Duodenal mucosa (tissue), 2 donors: Measurements from ENCODE around the gene DENND1A.

Source experiments
- H3K27ac ChIP-seq: one replicate; pipeline ENCODE4 v1.7.0; 2013; ENCODE audit warnings: low read depth, low read length
- H3K27me3 ChIP-seq, 2 donors: one replicate each; pipeline ENCODE4 v1.7.0; 2013; ENCODE audit warnings: low read length in 2 of 2, control low read depth in 1 of 2; ENCODE audit not compliant: insufficient read depth in 2 of 2, control insufficient read depth in 1 of 2
- H3K36me3 ChIP-seq, 2 donors: one replicate each; pipeline ENCODE4 v1.7.0; 2013; ENCODE audit warnings: low read length in 2 of 2, control low read depth in 1 of 2; ENCODE audit not compliant: insufficient read depth in 2 of 2, control insufficient read depth in 1 of 2
- H3K4me1 ChIP-seq, 2 donors: one replicate each; pipeline ENCODE4 v1.7.0; 2013; ENCODE audit warnings: low read length in 2 of 2, control low read depth in 1 of 2; ENCODE audit not compliant: insufficient read depth in 2 of 2, control insufficient read depth in 1 of 2
- H3K4me3 ChIP-seq, 2 donors: one replicate each; pipeline ENCODE4 v1.7.0; 2013; ENCODE audit warnings: low read length in 2 of 2, low read depth in 1 of 2
- H3K9ac ChIP-seq, 2 donors: one replicate each; pipeline ENCODE4 v1.7.0; 2013; ENCODE audit warnings: low read length in 2 of 2, low read depth in 1 of 2
- H3K9me3 ChIP-seq, 2 donors: one replicate each; pipeline ENCODE4 v1.7.0; 2013; ENCODE audit warnings: low read length in 2 of 2, control low read depth in 1 of 2; ENCODE audit not compliant: control insufficient read depth in 1 of 2

Gene DENND1A

DNA sequence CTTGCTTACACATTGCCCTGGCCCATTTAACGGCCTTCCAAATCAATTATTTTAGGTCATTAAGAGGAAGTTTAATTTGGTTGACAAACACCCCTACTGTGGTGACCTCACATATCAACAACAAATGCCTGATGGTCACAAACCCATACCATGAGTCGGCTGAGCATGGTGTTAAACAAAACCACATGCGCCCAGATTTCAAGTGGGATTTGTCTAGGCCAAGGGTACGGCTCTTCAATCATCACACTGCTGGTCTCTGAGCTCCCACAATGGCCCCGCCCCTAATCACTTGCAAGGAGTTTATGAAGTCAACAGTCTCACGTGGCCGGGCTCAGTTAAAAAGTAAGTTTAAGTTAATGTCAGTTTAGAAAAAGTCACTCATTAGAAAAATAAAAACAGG, 330.1 kb downstream of the DENND1A start:
- no peaks in the 10 kb centered on the region for H3K9me3 ChIP-seq
- no peak overlapping the region for H3K27ac ChIP-seq
- H3K36me3 ChIP-seq: peaks cover 0 to 3% of the 10 kb centered on the region in 2 donors
- no peak overlapping the region for H3K9ac ChIP-seq
- H3K4me3 ChIP-seq: no peak overlapping the region
- no peaks in the 10 kb centered on the region for H3K4me1 ChIP-seq
- no peaks in the 10 kb centered on the region for H3K27me3 ChIP-seq

DNA sequence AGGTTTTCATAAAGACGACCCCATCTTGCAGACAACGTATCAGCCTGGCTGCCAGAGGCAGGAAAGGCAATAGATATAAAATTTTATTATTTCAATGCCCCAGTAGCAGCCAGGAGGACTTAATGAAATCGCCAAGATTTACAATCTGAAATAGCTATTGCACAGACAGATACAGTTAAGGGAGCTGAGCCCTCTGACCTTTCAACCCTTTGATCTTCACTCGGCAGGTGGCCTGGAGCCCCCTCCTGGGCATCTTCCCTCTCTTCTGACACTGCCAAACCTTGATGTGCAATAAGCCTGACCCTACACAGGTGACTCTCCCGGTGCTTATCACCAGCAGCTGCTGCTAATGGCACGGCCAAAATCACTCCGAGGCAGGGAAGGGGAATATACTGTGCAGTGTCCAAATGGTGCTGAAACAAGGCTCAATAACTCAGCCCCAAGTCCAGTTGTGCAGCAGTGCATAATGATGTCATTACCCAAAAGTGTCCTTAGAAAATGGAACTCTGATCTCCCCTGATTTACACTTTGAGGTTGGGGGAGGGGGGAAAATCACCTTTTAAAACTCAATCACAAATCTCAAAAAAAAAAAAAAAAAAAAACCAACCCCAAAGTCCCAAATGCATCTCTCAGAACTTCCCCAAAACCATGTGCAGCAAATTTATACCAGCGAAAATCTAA, 331.9 kb downstream of the DENND1A start:
- H3K27me3 ChIP-seq: no peaks in the 10 kb centered on the region
- no peak overlapping the region for H3K27ac ChIP-seq
- no peak overlapping the region for H3K9ac ChIP-seq
- no peaks in the 10 kb centered on the region for H3K4me1 ChIP-seq
- peaks cover 0 to 3% of the 10 kb centered on the region in 2 donors for H3K36me3 ChIP-seq
- H3K9me3 ChIP-seq: no peaks in the 10 kb centered on the region
- no peak overlapping the region for H3K4me3 ChIP-seq

GRCh38 chr9:123597048-123597447, 332.9 kb downstream of the DENND1A start:
- no peak overlapping the region for H3K4me3 ChIP-seq
- H3K36me3 ChIP-seq: peaks cover 0 to 3% of the 10 kb centered on the region in 2 donors
- no peak overlapping the region for H3K9ac ChIP-seq
- H3K27me3 ChIP-seq: no peaks in the 10 kb centered on the region
- no peak overlapping the region for H3K27ac ChIP-seq
- no peaks in the 10 kb centered on the region for H3K9me3 ChIP-seq
- no peaks in the 10 kb centered on the region for H3K4me1 ChIP-seq

DNA sequence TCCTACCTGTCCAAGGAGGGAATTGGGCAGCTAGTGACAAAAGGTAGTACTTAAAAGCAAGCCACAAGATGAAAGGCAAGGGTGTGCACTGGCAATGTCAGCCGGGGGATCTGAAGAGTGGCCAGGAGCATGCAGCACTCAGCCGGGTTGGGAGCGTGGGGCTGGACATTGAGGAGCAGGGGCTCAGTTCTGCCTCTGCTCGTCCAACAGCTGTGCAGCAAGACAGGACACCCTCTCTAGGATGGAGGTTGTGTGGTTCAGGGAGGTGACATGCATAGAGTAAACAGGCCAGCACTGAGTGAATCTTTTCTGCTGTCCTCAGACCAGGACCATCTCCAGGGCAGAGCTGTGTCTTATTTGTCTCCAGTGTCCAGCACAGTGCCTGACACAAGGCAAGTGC, 338.6 kb downstream of the DENND1A start:
- Histone ChIP-seq H3K9me3 (peaks cover 2 to 3% of the 10 kb centered on the region in 2 donors), H3K9ac (no peak overlapping the region), H3K36me3 (peaks cover 0 to 3% of the 10 kb centered on the region in 2 donors), H3K4me1 (no peaks in the 10 kb centered on the region), H3K27me3 (no peaks in the 10 kb centered on the region), H3K27ac (no peak overlapping the region), H3K4me3 (no peak overlapping the region)

- H3K27ac ChIP-seq: no peak overlapping the region
- no peak overlapping the region for H3K9ac ChIP-seq
- no peaks in the 10 kb centered on the region for H3K27me3 ChIP-seq
- H3K4me3 ChIP-seq: no peak overlapping the region
- H3K9me3 ChIP-seq: peaks cover 2 to 3% of the 10 kb centered on the region in 2 donors
- H3K4me1 ChIP-seq: no peaks in the 10 kb centered on the region
- peaks cover 0 to 3% of the 10 kb centered on the region in 2 donors for H3K36me3 ChIP-seq
These were observed 339.4 kb downstream of the DENND1A start for GRCh38 chr9:123590499-123590898.

DNA sequence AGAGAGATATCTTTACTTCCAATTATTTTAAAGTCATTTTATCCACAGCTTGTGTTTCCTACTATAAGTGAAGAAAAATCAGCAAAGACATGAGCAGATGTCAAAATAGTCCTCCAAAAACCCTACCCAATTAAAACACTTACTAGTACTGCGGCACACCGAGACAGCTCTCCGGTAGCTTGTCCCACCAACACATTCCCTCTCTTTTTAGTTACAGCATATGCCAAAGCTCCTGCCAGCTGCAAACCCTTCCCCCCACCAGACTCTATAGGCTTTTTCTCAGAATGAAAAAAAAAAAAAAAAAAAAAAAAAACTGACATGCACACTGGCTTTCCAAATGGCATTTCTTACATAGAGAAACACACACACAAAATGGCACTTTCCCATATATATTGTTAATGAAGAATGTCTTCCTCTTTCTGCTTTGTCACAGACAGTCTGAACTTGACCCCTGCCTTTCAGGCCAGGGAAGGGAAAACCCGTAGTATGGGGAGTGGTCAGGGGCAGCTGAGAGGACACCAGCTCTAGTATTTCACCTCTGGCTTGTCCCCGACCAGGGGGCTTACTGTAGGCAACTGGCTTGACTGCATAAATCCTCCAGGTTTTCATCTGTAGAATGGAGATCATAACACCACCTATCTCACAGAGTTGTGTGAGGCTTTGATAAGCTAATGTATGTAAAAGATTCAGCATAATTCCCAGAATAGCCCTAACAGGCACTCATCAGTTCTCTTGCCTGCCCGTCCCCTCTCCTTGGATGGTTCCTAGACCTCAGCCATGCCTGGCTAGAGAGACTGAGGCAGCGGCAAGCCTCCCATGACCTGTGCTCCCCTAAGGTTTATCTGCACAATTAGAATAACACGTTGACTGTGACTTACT, 340.3 kb downstream of the DENND1A start:
- no peaks in the 10 kb centered on the region for H3K27me3 ChIP-seq
- no peaks in the 10 kb centered on the region for H3K4me1 ChIP-seq
- H3K9ac ChIP-seq: no peak overlapping the region
- peaks cover 2 to 3% of the 10 kb centered on the region in 2 donors for H3K9me3 ChIP-seq
- no peak overlapping the region for H3K27ac ChIP-seq
- no peaks in the 10 kb centered on the region for H3K36me3 ChIP-seq
- H3K4me3 ChIP-seq: no peak overlapping the region

GRCh38 chr9:123586275-123586674, 343.7 kb downstream of the DENND1A start:
- H3K36me3 ChIP-seq: peaks cover 0 to 6% of the 10 kb centered on the region in 2 donors
- no peak overlapping the region for H3K9ac ChIP-seq
- no peak overlapping the region for H3K27ac ChIP-seq
- peaks cover 2 to 3% of the 10 kb centered on the region in 2 donors for H3K9me3 ChIP-seq
- H3K27me3 ChIP-seq: no peaks in the 10 kb centered on the region
- no peaks in the 10 kb centered on the region for H3K4me1 ChIP-seq
- H3K4me3 ChIP-seq: no peak overlapping the region

DNA sequence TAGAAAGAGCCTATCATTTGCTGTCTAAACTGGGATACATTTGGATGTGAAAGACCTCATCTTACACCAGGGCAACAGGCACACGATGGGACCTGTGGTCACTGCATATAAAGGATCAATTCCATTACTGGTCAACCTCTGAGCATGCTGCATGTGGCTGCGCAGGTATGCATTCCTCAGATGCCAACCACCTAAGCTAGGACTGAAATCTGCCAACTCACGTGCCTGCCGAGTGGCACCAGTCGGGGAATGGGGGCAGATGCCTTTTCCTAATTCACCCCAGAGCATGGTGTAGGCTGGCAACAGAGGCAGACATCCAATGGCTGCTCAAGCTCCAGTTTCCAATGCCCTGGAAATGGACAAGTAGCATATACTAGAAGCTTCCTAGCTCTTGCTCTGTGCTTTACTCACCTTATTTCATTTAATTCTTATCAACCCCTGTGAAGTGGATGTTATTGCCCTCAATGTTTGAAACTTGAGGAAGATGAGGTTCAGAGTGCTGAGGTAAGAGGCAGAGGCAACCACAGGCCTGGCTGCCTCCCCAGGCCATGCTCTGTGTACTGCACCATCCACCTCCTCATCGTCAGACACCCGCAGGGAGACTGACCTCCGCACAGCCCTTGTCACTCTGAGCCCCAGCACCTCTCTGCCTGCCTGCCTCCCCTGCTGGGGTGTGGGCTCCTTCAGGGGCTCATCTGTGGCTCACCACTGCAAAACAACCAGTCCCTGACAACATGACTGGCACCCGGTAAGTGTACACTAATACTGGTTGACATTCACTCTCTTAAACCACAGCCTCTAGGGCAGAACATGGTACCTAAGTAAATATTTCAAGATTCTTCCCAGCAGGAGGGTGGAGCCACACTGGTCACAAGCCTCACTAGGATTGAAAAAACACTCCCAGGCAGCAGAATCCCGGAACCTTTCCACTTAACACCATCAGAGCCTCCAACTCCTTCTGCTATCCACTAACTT, 345.4 kb downstream of the DENND1A start:
- no peaks in the 10 kb centered on the region for H3K27me3 ChIP-seq
- H3K9ac ChIP-seq: no peak overlapping the region
- peaks cover 2 to 3% of the 10 kb centered on the region in 2 donors for H3K9me3 ChIP-seq
- H3K4me3 ChIP-seq: no peak overlapping the region
- no peaks in the 10 kb centered on the region for H3K4me1 ChIP-seq
- H3K27ac ChIP-seq: no peak overlapping the region
- H3K36me3 ChIP-seq: peaks cover 0 to 11% of the 10 kb centered on the region in 2 donors

DNA sequence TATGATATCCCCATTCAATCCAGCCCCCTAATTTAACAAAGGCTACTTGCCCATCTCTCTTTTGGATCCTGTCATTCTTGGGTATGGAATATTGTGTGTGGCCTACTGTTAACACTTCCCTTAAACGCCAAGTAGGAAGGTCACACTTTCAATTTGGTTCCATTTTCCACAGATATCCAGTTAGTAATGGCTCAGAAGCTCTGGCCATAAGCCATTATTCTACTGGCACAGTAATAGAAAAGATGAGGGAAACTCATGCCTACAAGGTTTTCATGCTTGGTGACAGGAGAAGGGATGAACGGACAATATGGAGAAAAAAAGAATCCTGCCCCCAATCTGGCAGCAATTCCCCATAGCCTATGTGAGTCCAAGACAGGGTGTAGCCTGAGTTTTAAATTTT, 346.3 kb downstream of the DENND1A start:
- H3K27me3 ChIP-seq: no peaks in the 10 kb centered on the region
- peaks cover 2 to 3% of the 10 kb centered on the region in 2 donors for H3K9me3 ChIP-seq
- no peak overlapping the region for H3K27ac ChIP-seq
- peaks cover 0 to 11% of the 10 kb centered on the region in 2 donors for H3K36me3 ChIP-seq
- H3K4me1 ChIP-seq: no peaks in the 10 kb centered on the region
- no peak overlapping the region for H3K4me3 ChIP-seq
- H3K9ac ChIP-seq: no peak overlapping the region
